Fibroblast of lung (primary cell): ENCODE measurements around the gene TAP1. TPM values are rescaled to one million over a fixed set of nuclear protein-coding genes. Genes with fewer than 3 reads are reported as not detected.

Experiments used
- DNase-seq, 2 donors: peaks; one replicate each; pipeline versions ENCODE4 v3.0.0 to v3.0.0-alpha.2; 2010; ENCODE audit warnings: low read depth in 2 of 2
- H2AFZ ChIP-seq: 2 replicates; pipeline ENCODE4 v1.5.1; 2012; ENCODE audit warnings: low read length, control low read depth, inconsistent platforms
- H3K27ac ChIP-seq: 2 replicates; pipeline ENCODE4 v1.5.1; 2011; ENCODE audit warnings: low read length, control low read depth; ENCODE audit not compliant: insufficient read depth
- H3K27me3 ChIP-seq: 2 replicates; pipeline ENCODE4 v1.5.1; 2011; ENCODE audit warnings: mild to moderate bottlenecking, low read length; ENCODE audit not compliant: control insufficient read depth, insufficient read depth
- H3K36me3 ChIP-seq: 2 replicates; pipeline ENCODE4 v1.5.1; 2011; ENCODE audit warnings: low read length; ENCODE audit not compliant: control insufficient read depth, insufficient read depth
- H3K4me1 ChIP-seq: 2 replicates; pipeline ENCODE4 v1.5.1; 2011; ENCODE audit warnings: low read length; ENCODE audit not compliant: control insufficient read depth, insufficient read depth; ENCODE audit errors: extremely low read depth
- H3K4me2 ChIP-seq: 2 replicates; pipeline ENCODE4 v1.5.1; 2011; ENCODE audit warnings: low read length, control low read depth; ENCODE audit not compliant: insufficient read depth; ENCODE audit errors: extremely low read depth
- H3K4me3 ChIP-seq, 4 experiments: fragments of 200-600 bp in 1 of 4; sonication (generic) in 1 of 4; replicated peaks in 1 of 4; 2 replicates each; pipeline ENCODE4 v1.5.1; 2011 to 2016; ENCODE audit warnings: low read length in 4 of 4, low read depth in 3 of 4, mild to moderate bottlenecking in 3 of 4, control low read depth in 2 of 4, inconsistent platforms in 1 of 4, mixed read lengths in 1 of 4; ENCODE audit not compliant: insufficient read depth in 1 of 4; ENCODE audit errors: control extremely low read depth in 1 of 4
- H3K79me2 ChIP-seq: 2 replicates; pipeline ENCODE4 v1.5.1; 2012; ENCODE audit warnings: mild to moderate bottlenecking, low read length, inconsistent platforms; ENCODE audit not compliant: control insufficient read depth, insufficient read depth
- H3K9ac ChIP-seq: 2 replicates; pipeline ENCODE4 v1.5.1; 2011; ENCODE audit warnings: mild to moderate bottlenecking, low read length, control low read depth; ENCODE audit not compliant: insufficient read depth
- H3K9me3 ChIP-seq: 2 replicates; pipeline ENCODE4 v1.5.1; 2012; ENCODE audit warnings: low read depth, low read length; ENCODE audit not compliant: control insufficient read depth, insufficient read depth
- H4K20me1 ChIP-seq: 2 replicates; pipeline ENCODE4 v1.5.1; 2011; ENCODE audit warnings: low read length; ENCODE audit not compliant: control insufficient read depth, insufficient read depth; ENCODE audit errors: extremely low read depth
- EZH2 ChIP-seq: IDR thresholded peaks from 2 replicates; pipeline ENCODE4 v1.5.1; 2012; ENCODE audit warnings: low read length, control low read depth, mild to moderate bottlenecking; ENCODE audit errors: missing control alignments
- polyA plus RNA-seq, 2 donors: library from polyadenylated mRNA; depleted of rRNA in 1 of 2; stranded (reverse) in 1 of 2; unstranded in 1 of 2; fragments of >200 nt; gene quantifications; 2 replicates each; pipeline ENCODE4 v1.2.1, GENCODE V29; 2011 to 2012; ENCODE audit warnings: missing spikeins in 1 of 2
- total RNA-seq: library from RNA; depleted of rRNA; stranded (reverse); fragments of >200 nt; gene quantifications from 2 replicates; pipeline ENCODE4 v1.2.1, GENCODE V29; 2014
- TF ChIP-seq, protein P1 (sequence below), 2 donors: IDR thresholded peaks in 1 of 2; conservative IDR thresholded peaks in 1 of 2; 1 replicate in 1 of 2; 2 replicates in 1 of 2; pipeline ENCODE4 v1.5.1; 2011 to 2012; ENCODE audit warnings: low read length in 2 of 2, control low read depth in 1 of 2, inconsistent platforms in 1 of 2, low read depth in 1 of 2, mild to moderate bottlenecking in 1 of 2

Gene TAP1
- total and polyA plus RNA-seq, 2 donors (not counting 1 experiment from before 2014, with no cell fraction given) = 31.4 to 107 TPM

DNA sequence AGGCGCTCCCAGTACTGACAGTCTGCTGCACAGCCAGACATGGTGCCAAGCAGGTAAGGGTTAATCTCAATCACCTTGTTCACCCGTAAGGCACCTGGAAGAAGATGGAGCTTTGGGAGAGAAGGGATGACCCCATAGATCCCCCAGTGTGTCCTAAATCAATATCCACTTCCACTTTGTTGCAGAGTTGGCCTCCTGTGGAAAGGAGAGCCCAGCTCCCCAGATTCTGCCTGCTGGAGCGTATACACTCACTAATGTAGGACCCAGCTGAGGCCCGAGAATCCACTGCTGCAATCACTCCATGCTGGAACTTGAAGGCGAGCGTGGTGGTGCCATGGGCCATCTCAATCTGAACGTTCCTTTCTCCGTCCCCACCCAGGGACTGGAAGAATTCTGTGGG lies 10.8 kb downstream of the TAP1 start:
- Histone ChIP-seq H3K27me3 (no peaks in the 10 kb centered on the region), H3K4me1 (peaks cover 3% of the 10 kb centered on the region), H3K79me2 (peaks cover 3% of the 10 kb centered on the region), H3K4me2 (peak overlapping the region; percentile 67), H3K9ac (no peak overlapping the region), H2AFZ (no peak overlapping the region), H4K20me1 (no peaks in the 10 kb centered on the region), H3K4me3 (peak overlapping the region in 2 of 4 experiments; percentile 94 to 96), H3K27ac (no peak overlapping the region), H3K36me3 (peaks cover 8% of the 10 kb centered on the region), H3K9me3 (no peaks in the 10 kb centered on the region)
- TF ChIP-seq, protein P1, sequence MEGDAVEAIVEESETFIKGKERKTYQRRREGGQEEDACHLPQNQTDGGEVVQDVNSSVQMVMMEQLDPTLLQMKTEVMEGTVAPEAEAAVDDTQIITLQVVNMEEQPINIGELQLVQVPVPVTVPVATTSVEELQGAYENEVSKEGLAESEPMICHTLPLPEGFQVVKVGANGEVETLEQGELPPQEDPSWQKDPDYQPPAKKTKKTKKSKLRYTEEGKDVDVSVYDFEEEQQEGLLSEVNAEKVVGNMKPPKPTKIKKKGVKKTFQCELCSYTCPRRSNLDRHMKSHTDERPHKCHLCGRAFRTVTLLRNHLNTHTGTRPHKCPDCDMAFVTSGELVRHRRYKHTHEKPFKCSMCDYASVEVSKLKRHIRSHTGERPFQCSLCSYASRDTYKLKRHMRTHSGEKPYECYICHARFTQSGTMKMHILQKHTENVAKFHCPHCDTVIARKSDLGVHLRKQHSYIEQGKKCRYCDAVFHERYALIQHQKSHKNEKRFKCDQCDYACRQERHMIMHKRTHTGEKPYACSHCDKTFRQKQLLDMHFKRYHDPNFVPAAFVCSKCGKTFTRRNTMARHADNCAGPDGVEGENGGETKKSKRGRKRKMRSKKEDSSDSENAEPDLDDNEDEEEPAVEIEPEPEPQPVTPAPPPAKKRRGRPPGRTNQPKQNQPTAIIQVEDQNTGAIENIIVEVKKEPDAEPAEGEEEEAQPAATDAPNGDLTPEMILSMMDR (conservative IDR thresholded peaks at IDR 0.05 in 1 of 2, IDR thresholded peaks at IDR 0.05 in 1 of 2; ENCODE audit: low read depth in 1 of 2, low read length in 2 of 2) = no peak
- no peak for TF ChIP-seq EZH2
- DNase-seq = no peak

DNA sequence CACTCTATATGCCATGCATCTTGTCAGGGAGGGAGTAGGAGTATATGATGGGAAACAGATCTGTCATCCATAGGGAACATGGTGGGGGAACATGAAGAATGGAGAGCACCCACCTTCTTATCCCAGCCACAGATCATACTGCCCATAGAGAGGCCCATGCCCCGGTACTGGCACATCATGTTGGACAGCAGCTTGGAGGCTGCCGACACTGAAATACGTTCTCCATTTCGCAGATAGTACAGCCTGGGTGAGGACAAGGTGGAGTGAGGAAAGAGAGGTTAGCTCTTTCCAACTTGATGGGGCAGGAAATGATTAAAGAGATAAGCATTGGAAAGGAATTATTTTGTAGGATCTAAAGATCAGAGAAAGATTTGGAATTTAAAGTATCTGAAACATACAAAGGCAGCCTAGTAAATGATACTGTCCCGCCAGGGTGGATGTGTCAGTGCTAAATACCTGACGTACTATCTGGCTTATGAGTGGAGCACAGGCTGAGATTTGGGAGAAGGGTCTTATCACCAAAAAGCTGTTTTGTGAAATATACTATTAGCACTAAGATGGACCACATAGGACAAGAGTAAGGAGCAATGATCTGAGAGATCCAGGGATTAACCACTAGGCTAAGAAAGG lies 11.4 kb downstream of the TAP1 start:
- DNase-seq = no peak
- H3K9me3 ChIP-seq = no peaks in the 10 kb centered on the region
- peaks cover 3% of the 10 kb centered on the region for H3K4me1 ChIP-seq
- H3K36me3 ChIP-seq = peaks cover 6% of the 10 kb centered on the region
- H3K4me3 ChIP-seq = peak overlapping the region in 1 of 4 experiments; percentile 96
- H3K9ac ChIP-seq = no peak overlapping the region
- H3K79me2 ChIP-seq = peaks cover 6% of the 10 kb centered on the region
- H3K27me3 ChIP-seq = no peaks in the 10 kb centered on the region
- no peaks in the 10 kb centered on the region for H4K20me1 ChIP-seq
- H3K4me2 ChIP-seq = no peak overlapping the region
- H3K27ac ChIP-seq = no peak overlapping the region
- no peak for TF ChIP-seq EZH2
- TF ChIP-seq, protein P1 (conservative IDR thresholded peaks at IDR 0.05 in 1 of 2, IDR thresholded peaks at IDR 0.05 in 1 of 2; ENCODE audit: low read depth in 1 of 2, low read length in 2 of 2) = no peak
- no peak overlapping the region for H2AFZ ChIP-seq

DNA sequence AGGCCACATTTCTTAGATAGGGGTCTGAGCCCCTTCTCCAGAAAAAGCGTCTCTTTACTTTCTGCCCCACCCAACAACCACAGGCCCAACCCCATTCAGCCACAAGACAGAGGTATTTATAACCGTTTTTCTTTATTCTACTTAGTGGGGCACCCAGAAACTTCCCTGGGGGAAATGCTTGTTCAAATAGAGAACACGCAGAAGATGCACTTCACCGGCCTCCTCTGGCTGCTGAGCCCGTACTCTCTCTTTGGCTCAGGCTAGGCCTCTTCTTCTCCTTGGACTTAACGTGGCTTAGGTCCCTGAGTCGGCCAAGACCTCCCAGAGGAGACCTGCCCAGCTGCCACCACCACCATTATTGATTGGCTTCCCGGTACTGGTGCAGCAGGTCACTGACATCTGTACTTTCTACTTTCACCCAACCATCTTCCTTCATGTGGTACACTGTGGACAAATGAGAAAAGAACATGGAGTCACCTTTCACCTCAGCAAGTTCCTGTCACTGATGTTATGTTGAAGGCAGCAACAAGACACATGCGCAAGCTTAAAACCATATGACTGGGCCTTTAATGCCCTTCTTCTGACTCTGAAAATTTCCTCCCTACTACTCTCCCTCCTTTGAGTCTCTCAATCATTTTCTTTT lies 12.8 kb downstream of the TAP1 start:
- H2AFZ ChIP-seq = no peak overlapping the region
- H3K4me3 ChIP-seq = no peak overlapping the region
- no peak overlapping the region for H3K9ac ChIP-seq
- TF ChIP-seq, protein P1 (conservative IDR thresholded peaks at IDR 0.05 in 1 of 2, IDR thresholded peaks at IDR 0.05 in 1 of 2; ENCODE audit: low read depth in 1 of 2, low read length in 2 of 2) = no peak
- no peak for TF ChIP-seq EZH2
- no peaks in the 10 kb centered on the region for H3K9me3 ChIP-seq
- H3K4me2 ChIP-seq = no peak overlapping the region
- H3K27ac ChIP-seq = no peak overlapping the region
- H3K79me2 ChIP-seq = peaks cover 6% of the 10 kb centered on the region
- peaks cover 4% of the 10 kb centered on the region for H3K36me3 ChIP-seq
- peaks cover 3% of the 10 kb centered on the region for H3K4me1 ChIP-seq
- no peaks in the 10 kb centered on the region for H3K27me3 ChIP-seq
- no peak for DNase-seq
- no peaks in the 10 kb centered on the region for H4K20me1 ChIP-seq
